GM12801 (cell line): ENCODE results near the gene CMTM8.

Experiments
- TF ChIP-seq, protein P1 (sequence below): IDR thresholded peaks from one replicate; pipeline ENCODE4 v1.5.1; 2011; ENCODE audit warnings: control low read depth; ENCODE audit not compliant: insufficient read length; ENCODE audit errors: extremely low read depth

CMTM8 gene

DNA sequence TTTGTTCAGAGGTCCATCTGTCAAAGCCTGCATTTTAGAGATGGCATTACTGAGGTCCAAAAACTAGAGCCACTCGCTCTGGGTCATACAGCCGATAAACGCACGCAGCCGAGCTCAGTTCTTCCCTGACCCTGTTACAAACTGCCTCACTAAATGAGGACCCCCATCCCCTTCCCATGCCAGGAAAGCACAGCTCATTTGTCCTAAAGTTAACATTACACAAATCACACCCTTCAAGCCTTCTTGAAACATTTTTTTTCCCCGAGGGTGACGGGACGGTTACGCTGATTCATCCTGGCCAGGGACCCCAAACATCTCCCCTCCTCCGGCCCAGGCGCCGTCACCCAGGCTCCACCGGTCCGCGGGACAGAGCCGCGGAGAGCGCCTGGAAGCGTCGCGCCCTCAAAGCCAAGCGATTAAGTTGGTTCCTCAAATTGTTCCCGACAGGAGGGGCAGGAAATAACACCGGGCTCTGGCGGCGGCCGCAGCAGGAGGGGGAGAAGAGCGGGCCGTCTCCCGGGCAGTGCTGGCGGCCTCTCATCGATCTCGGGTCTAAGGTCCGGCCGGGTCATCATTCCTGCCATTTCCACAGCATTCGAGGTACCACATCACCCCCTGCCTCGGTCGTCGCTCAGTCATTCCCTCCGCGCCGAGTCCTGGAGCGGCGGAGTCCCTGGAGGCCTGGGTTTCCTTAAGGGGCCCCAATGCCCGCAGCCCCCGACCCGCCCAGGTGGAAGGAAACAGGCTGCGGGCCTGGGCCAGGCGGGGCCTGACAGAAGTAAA, 619 bp upstream of the CMTM8 start:
- TF ChIP-seq, protein P1, sequence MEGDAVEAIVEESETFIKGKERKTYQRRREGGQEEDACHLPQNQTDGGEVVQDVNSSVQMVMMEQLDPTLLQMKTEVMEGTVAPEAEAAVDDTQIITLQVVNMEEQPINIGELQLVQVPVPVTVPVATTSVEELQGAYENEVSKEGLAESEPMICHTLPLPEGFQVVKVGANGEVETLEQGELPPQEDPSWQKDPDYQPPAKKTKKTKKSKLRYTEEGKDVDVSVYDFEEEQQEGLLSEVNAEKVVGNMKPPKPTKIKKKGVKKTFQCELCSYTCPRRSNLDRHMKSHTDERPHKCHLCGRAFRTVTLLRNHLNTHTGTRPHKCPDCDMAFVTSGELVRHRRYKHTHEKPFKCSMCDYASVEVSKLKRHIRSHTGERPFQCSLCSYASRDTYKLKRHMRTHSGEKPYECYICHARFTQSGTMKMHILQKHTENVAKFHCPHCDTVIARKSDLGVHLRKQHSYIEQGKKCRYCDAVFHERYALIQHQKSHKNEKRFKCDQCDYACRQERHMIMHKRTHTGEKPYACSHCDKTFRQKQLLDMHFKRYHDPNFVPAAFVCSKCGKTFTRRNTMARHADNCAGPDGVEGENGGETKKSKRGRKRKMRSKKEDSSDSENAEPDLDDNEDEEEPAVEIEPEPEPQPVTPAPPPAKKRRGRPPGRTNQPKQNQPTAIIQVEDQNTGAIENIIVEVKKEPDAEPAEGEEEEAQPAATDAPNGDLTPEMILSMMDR: no peak

DNA sequence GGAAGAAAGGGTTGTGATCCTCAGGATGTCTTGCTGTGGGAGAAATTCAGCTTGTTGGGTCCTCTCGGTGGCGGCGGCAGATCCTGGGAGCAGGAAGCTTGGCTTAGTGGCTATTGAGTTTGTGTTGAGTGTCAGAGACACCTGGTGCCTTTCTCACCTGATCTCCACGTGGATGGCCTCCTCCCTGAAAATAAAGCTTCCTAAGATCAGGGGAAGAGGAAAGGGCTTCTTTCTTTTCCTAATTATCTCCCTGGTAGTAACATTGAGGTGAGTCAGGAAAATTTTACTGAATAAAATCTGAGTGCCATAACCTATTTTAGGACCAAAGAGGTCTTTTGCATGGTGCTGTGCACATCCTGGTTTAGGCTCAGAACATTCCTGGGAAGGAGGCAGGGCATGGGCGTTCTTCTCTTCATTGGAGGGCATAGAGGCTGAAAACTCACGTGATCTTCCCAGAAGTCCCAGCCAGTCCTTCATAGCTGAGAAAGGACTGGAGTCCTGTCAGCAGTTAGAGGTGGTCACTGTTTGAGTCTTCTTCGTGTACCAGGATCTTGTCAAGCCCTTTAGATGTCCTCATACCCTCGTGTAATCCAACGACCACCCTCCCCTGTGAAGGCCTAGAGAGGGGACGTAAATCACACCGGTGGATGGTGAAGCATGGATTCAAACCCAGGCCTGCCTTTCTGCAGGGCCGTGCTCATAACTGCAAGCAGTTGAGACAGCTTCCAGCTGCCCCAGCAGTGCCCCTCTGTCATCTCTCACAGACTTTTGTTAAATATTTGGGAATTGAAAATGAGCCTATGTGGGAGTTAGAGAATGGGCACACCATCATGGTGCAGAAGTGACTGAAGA, 1.1 kb downstream of the CMTM8 start:
- TF ChIP-seq, protein P1: no peak

DNA sequence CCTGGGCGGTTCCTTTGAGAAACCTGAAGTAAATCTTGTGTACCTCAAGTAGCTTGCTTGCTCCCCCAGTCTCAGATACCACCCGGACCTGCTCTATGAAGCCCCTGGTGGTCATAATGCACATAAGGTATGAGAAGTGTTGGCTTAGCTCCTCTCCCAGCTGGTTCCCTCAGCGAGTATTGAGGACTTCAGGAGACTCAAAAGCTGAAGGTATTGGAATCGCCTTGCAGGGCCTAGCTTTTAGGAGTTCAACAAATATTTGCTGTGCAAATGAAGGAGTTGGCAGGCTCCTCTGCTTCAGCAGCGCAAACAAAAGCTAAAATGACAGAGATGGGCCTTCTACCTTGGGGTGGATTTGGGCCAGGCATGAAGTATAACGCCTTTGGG, 1.7 kb downstream of the CMTM8 start:
- TF ChIP-seq, protein P1: no peak

DNA sequence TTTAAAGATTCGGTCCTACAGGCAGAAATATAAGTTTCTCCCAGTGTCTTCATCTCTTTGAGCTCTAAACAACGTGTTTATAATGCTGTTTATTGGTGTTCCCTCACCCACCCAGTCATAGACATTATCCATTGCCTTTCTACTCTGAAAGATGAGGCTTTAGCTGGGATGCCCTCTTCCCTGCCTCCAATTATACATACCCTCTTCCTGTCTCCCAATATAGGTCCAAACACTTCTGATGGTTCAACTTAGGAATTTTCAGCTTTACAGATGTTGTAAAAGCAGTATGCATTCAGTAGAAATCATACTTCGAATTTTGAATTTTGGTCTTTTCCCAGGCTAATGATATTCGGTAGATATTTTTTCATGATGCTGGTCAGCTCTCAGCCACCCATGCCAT, 2.6 kb downstream of the CMTM8 start:
- TF ChIP-seq, protein P1: no peak

DNA sequence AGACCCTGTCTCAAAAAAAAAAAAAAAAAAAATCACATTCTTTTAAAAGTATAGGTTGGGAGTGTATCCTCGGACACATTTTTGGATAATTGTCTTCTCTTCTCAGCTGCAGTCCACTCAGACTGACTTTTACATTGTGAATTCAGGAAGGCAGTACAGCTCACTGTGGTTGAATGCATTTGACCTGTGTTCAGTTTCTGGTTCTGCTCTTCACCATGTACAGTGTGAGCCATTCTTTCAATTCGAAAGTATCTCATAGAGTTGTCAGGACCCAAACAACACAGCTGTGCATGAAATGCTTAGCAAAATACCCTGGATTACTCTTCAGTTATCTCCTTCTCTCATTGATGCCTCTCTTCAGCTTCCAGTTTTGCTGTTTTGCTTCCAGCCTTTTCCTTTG, 5.0 kb downstream of the CMTM8 start:
- TF ChIP-seq, protein P1: no peak

DNA sequence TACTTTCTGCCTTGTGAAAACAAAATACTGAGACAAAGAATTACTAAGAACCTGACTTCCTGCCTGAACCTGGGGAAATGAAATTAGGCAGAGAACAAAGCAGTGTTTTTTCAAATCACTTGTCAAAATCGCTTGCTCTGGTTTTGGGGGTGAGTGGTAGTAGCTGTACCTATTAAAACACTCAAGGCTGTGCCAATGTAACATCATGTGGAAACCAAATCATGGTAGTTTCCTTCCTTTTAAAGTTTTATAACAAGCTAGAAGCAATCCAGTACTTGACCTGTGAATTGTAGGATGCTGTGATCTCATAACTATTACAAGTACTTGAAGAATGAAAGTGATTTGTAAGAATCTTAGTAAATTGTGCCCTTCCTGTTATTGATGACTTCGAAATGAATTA, 6.7 kb downstream of the CMTM8 start:
- TF ChIP-seq, protein P1: no peak

DNA sequence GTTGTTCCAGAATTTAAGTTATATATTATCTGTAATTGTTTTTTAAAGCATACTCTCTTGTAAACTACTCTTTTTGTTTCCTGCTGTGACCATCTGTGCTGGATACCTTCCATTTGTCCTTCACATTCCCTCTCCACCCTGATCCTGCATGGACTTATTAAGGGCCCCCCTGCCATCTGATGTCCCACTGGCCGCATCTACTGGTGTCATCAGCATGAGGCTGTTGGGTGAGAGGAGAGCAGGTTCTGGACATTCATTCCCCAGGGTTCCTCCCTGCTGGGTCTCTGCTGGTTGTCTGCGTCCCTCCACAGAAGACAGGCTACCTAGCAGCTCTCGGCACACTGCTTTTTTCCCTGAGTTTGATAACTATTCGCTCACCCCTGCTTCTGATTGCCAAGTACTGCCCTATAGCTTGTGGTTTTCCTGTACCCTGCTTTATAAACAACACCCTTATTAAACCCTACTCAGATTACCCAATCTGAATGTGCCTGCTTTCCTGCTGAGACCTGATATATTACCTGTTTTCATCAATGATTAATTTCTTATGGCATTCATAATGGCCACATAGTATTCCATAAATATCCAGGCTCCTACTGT, 7.7 kb downstream of the CMTM8 start:
- TF ChIP-seq, protein P1: no peak
